NK-92 (cell line): ENCODE measurements around the gene RFX2.
A peak's percentile ranks its signal among the peaks of the same experiment; 100 is the strongest.
"Not testable (repeated sequence)": the region's sequence is repeated elsewhere in the genome, so short reads cannot be mapped to it uniquely, and the experiment has no call there.

Source experiments
- DNase-seq: peaks from one replicate; lab custom pipeline; 2025; ENCODE audit not compliant: unreplicated experiment; lab: John Stamatoyannopoulos, UW

RFX2 gene

DNA sequence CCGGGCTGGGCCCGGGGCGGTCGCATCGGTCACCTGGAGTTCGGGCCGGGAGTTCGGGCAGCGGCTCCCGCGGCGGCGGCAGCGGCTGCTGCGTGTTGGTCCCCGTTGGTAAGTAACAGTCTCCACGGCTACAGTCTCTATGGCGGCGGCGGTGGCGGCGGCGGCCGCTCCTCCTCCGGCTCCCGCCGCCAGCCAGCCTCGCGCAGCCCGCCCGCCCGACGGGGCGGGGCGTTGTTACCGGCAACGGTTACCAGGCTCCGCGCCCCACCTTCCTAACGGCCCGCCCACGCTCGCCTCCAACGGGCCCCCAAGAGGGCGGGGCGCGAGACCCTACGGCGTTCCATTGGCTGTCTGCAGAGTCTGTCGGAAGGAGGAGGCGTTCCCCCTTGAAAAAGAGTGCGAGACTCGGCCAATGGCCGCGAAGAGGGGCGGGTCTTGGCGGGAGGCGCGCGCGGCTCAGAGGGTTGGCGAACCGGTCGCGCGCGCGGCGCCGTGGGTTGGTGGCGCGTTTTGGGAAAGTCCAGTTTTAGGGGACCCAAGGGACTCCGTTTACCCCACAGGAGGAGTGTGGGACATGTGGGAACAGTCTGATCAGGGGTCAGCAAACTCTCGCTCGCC lies at the start of gene RFX2:
TSS of gene RFX2 (minus strand) at position 141 of the 618 bp plus-strand sequence. CDS start 63,004 bp downstream, outside the sequence.
- DNase-seq, result peak; percentile 87

DNA sequence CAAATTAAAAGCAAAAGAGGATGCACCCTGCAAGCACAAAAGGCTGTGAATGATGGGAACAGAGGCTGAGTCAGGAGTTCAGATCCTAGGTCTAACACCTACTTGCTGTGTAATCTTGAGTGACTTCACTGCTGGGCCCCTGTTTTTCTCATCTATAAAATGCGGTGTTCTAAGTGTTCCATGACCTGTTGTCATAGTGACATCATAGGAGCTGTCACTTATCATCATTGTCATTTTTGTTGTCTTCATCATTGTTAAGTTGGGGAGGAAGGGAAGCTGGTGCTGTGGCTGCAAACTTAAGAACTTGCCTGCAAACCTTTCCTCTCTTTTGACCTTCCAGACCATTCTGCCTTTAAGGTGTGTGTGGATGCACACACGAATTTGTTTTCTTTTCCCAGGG lies 45.7 kb upstream of the RFX2 start:
- DNase-seq, result no peak

- DNase-seq, result no peak
Observed at GRCh38 chr19:6150289-6150688, 40.0 kb upstream of the RFX2 start.

DNA sequence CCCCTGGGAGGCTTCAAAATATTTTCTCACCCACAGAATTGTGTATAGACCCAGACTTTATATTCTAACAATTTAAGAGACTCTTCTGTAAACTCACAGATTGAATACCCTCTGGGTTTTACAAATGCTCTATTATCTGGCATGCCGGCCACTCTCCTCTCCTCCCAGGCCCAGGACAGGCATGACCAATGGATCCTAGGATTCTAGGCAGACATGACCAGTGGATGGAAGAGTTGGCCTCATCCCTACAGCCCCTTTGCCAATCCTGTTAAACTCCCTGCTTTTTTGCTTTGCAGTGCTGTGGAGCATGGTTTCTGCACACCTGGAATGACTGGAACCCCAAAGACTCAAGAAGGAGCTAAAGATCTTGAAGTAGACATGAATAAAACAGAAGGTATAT lies 30.9 kb upstream of the RFX2 start:
- DNase-seq, result no peak

DNA sequence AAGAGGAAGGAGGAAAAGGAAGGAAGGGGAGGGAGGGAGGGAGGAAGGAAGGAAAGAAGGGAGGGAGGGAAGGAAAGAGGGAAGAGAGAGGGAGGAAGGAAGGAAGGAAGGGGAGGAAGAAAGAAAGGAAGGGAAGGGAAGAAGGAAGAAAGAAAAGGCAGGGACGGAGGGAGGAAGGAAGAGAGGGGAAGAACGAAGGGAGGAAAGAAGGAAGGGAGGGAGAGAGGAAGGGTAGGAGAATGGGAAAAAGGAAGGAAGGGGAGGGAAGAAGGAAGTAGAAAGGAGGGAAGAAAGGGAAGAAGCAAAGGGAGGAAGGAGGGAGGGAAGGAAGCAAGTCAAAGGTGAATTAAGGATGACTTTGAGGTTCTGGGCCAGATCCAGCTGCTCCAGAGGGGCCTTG lies 28.2 kb upstream of the RFX2 start:
- DNase-seq, result no peak

DNA sequence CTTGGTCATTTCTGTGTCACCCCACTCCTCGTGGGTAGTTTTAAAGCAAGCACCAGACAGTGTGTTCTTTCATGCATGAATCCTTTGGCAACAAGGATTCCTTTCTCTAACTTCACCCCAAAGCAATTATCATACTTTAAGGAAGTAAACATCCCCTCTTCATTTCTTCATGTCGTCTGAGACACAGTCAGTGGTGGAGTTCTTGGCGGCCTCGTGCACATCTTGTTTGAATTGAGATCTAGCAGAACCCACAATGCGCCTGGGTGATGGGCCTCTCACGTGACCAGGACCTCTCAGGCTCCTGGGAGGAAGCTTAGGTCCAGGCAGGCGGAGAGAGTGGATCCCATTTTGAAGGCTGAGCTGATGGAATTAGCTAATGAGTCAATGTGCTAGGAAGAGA lies 27.8 kb upstream of the RFX2 start:
- no peak for DNase-seq

GRCh38 chr19:6133231-6133630 lies 22.9 kb upstream of the RFX2 start:
- DNase-seq, result no peak

DNA sequence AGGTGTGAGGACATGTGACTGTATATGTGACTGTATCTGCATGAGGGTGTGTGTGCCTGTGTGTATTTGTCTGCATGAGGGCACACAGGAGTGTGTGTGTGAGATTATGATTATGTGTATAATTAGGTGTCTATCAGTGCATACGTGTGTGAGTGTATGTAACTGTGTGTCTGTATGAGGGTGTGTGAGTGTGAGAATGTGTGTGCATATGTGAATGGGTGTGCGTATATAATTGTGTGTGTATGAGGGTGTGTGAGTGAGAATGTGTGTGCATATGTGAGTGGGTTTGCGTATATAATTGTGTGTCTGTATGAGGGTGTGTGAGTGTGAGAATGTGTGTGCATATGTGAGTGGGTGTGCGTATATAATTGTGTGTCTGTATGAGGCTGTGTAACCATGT lies 22.2 kb upstream of the RFX2 start:
- DNase-seq, result no peak

- DNase-seq, result no peak
Observed at GRCh38 chr19:6127716-6128335, 17.5 kb upstream of the RFX2 start.

- DNase-seq, result no peak
Observed at GRCh38 chr19:6126335-6126974, 16.2 kb upstream of the RFX2 start.

- no peak for DNase-seq
Observed at GRCh38 chr19:6125571-6125989, 15.3 kb upstream of the RFX2 start.

DNA sequence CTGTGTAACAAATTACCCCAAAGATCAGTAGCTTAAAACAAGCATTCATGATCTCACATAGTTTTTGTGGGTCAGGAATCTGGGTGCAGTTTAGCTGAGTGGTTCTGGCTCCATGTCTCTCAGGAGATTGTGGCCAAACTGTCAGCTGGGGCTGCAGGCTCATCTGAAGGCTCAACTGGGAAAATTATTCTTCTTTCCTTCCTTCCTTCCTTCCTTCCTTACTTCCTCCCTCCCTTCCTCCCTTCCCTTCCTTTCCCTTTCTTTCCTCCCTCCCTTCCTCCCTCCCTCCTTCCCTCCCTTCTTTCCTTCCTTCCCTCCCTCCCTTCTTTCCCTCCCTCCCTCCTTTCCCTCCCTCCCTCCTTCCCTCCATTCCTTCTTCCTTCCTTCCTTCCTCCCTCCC lies 8.7 kb upstream of the RFX2 start:
- no peak for DNase-seq

GRCh38 chr19:6118043-6118442 lies 7.7 kb upstream of the RFX2 start:
- no peak for DNase-seq

GRCh38 chr19:6117534-6117933 lies 7.2 kb upstream of the RFX2 start:
- DNase-seq, result no peak

- no peak for DNase-seq
Observed at GRCh38 chr19:6116749-6117430, 6.6 kb upstream of the RFX2 start.

DNA sequence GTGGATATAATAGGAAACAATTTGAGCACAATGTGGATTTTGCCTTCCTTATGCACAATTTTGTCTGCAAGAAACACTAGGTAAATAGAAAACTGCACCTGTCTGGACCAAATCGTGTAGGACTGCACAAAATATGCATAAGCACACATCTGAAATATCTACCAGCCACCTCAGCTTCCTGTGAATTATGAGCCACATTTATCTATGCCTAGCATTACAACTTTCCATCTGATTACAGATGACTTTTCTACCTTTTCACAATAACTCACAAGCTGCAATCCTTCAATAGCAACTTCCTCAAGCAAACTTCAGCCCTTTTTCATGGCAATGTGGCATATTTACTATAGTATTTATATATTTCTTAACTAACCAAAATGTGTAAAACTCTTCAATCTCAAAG lies 5.7 kb upstream of the RFX2 start:
- no peak for DNase-seq

DNA sequence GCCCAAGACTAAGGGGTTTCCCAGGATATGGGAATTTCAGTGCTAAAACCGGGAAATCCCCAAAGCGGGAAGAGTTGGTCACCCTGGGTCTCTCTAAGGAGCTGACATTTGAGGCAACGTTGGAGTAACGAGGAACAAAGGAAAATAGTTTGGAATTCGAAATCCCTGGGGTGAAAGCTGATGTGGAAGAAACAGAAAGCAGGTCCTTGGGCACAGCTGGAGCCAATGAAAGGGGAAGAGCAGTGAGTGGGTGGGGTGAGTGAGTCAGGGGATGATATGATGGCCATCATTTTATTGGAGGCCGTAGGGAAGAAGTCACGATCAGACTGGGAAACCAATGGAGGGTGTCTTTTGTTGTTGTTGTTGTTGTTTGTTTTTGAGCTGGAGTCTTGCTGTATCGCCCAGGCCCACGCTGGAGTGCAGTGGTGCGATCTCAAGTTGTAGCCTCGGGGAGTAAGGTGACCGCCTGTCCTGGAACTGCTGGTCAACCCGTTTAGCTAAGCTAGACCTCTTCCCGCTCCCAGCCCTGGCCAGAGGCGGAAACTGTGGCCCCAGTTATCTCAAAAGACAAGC lies 3.4 kb upstream of the RFX2 start:
- DNase-seq, result no peak

DNA sequence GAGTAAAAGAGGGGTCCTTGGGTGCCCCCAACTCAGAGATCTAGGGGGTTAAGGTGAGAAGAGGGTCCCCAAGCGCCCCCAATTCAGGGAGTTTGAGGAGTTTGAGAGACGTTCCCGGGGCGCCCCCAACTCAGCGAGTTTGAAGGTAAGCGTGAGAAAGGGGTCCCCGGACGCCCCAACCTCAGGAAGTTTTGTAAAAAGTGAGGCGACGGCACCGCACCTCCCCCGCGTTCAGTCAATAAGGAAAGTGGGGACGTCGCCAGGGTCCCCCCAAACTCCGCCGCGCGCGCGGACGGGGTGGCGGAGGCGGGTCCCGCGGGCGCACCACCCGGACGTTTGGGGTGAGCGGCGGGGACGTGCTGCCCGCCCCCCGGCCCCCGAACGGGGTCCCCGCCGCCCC lies 353 bp downstream of the RFX2 start:
- no peak for DNase-seq

DNA sequence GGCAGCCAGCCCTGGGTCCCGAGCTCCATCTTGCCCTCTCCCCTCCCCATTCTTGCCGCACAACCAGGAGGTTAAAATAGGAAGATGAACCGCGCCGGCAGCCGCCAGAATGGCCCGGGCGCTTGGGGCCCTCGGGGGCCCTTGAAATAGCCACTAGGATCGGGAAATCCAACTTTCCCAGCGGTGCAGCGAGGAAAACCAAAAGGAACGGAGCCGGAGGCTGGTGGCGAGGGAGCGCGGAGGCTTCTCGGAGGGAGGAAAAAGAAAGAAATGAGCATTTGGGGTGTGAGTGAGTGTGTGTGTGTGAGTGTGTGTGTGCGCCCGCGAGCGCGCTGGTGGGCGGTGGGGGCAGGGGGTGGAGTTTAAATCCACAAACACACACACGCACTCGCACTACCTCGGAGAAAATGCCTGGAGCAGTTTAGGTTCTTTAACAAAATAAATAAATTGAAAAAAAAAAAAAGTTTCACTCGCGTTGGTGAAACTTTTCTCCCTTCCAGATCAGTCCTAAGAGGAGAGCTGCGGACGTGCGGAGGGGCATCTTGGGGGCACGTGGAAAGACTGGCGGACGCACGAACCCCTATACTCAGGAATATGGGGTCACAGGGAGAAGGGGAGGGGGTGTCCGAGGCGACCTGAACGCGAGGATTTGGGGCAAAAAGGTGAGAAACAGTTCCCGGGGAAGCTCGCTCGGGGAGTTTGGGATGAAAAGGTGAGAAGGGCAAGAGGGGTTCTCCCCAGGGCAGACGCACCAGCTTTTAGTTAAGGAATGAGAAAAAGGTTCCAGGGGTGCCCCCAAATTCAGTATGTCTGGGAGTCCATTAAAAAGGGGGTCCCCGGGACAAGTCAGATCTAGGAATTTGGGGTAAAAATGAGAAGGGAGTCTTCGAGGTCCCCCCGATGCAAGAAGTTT lies 1.3 kb downstream of the RFX2 start:
- no peak for DNase-seq

GRCh38 chr19:6106643-6107294 lies 3.5 kb downstream of the RFX2 start:
- not testable (repeated sequence) for DNase-seq
